ENCODE measurements around the gene PDSS2. TPM values are rescaled to one million over a fixed set of nuclear protein-coding genes. Genes with fewer than 3 reads are reported as not detected.
"Not testable (repeated sequence)": the region's sequence is repeated elsewhere in the genome, so short reads cannot be mapped to it uniquely, and the experiment has no call there.

PDSS2 gene
- total RNA-seq, 1 donor from 2014 or later = 12.2 TPM

GRCh38 chr6:107118540-107118939 lies 340.8 kb downstream of the PDSS2 start:
- not testable (repeated sequence) for DNase-seq (ENCODE audit: low read depth)

- DNase-seq (ENCODE audit: low read depth) = no peak
These were observed 342.4 kb downstream of the PDSS2 start for GRCh38 chr6:107116931-107117330.

GRCh38 chr6:107116328-107116892 lies 343.0 kb downstream of the PDSS2 start:
- peak; percentile 8 for DNase-seq (ENCODE audit: low read depth)

GRCh38 chr6:107115695-107116327 lies 343.6 kb downstream of the PDSS2 start:
- DNase-seq (ENCODE audit: low read depth) = peak; percentile 35

GRCh38 chr6:107114926-107115694 lies 344.3 kb downstream of the PDSS2 start, which contains the start of gene BEND3:
Gene BEND3, minus strand, starts transcription at chr6:107115515. Its CDS starts 16,230 bp downstream, at chr6:107099285.
- no peak for DNase-seq (ENCODE audit: low read depth)

- peak; percentile 44 for DNase-seq (ENCODE audit: low read depth)
These were observed 345.0 kb downstream of the PDSS2 start for GRCh38 chr6:107114213-107114925.

- DNase-seq (ENCODE audit: low read depth) = peak; percentile 44
These were observed 349.2 kb downstream of the PDSS2 start for GRCh38 chr6:107110200-107110599.

- DNase-seq (ENCODE audit: low read depth) = peak; percentile 88
These were observed 351.0 kb downstream of the PDSS2 start for GRCh38 chr6:107108201-107108890.

- DNase-seq (ENCODE audit: low read depth) = no peak
These were observed 351.6 kb downstream of the PDSS2 start for GRCh38 chr6:107107791-107108190.

GRCh38 chr6:107106165-107106564 lies 353.2 kb downstream of the PDSS2 start:
- DNase-seq (ENCODE audit: low read depth) = no peak

GRCh38 chr6:107105511-107106116 lies 353.8 kb downstream of the PDSS2 start:
- no peak for DNase-seq (ENCODE audit: low read depth)

GRCh38 chr6:107103082-107103481 lies 356.3 kb downstream of the PDSS2 start:
- DNase-seq (ENCODE audit: low read depth) = no peak

Other genes with a start within 250 kb of the PDSS2 start
- 0.35 and 0.70 TPM in 2 replicates for gene SOBP, start 30.6 kb upstream of the PDSS2 start, total RNA-seq

Measured in renal cortical epithelial cell (primary cell).